Ovary (tissue), 9 donors: ENCODE measurements around the gene CYP3A5. TPM values are rescaled to one million over a fixed set of nuclear protein-coding genes. Genes with fewer than 3 reads are reported as not detected.

ENCODE experiments used
- DNase-seq, 5 donors: peaks; one replicate each; pipeline ENCODE4 v3.0.0-alpha.2; 2019 to 2020
- H3K27ac ChIP-seq, 2 donors: fragments of 200-600 bp; one replicate each; pipeline versions ENCODE4 v1.5.1 to v1.8.0; 2019 to 2022
- H3K27me3 ChIP-seq: fragments of 200-600 bp; one replicate; pipeline ENCODE4 v1.8.0; 2022
- H3K36me3 ChIP-seq: fragments of 200-600 bp; sonication (generic); one replicate; pipeline ENCODE4 v1.5.1; 2019
- H3K4me1 ChIP-seq: one replicate; pipeline ENCODE4 v1.8.1; 2013; ENCODE audit warnings: mild to moderate bottlenecking, moderate library complexity; ENCODE audit not compliant: insufficient read depth
- H3K4me3 ChIP-seq: fragments of 200-600 bp; sonication (generic); one replicate; pipeline ENCODE4 v1.5.1; 2017
- H3K9me3 ChIP-seq, 2 donors: fragments of 200-600 bp in 1 of 2; sonication (generic) in 1 of 2; one replicate each; pipeline versions ENCODE4 v1.5.1 to v1.8.1; 2013 to 2019; ENCODE audit warnings: mild to moderate bottlenecking in 1 of 2, moderate library complexity in 1 of 2
- EP300 ChIP-seq: sonication (generic); formaldehyde crosslinking; IDR thresholded peaks from one replicate; pipeline ENCODE4 v1.6.1; 2017; ENCODE audit warnings: antibody characterized with exemption
- POLR2A ChIP-seq: fragments of 450-650 bp; IDR thresholded peaks from one replicate; pipeline ENCODE4 v1.6.1; 2017; ENCODE audit warnings: antibody characterized with exemption, mild to moderate bottlenecking, moderate library complexity
- WGBS, 3 donors: extraction: QIAGEN DNeasy Blood & Tissue Kit in 1 of 3; methylation state at CpG; one replicate each; pipeline versions ENCODE4 v1.1.5 to v1.1.7; 2013 to 2017; 5-methylcytosine and 5-hydroxymethylcytosine counted together
- intact Hi-C, 4 donors: fragments of 100-400 bp; cut with DNase I; formaldehyde crosslinking; loops; one replicate each; pipeline versions ENCODE4 v1.11.0 to v1.15.1; 2022 to 2023
- polyA plus RNA-seq, 2 donors: library from polyadenylated mRNA; stranded (reverse); fragments of 200-250 nt in 1 of 2; fragments of 350-450 nt in 1 of 2; fragmentation: Illumina TruSeq in 1 of 2; extraction: RNeasy Lipid Tissue Mini Kit (QIAGEN cat#74804) in 1 of 2; gene quantifications; one replicate each; pipeline ENCODE4 v1.2.3, GENCODE V29; 2013 to 2014
- total RNA-seq, 7 donors: library from RNA; depleted of rRNA in 2 of 7; stranded (reverse); fragments of >200 nt in 2 of 7; fragmentation: NEBNext Ultra II Directional in 3 of 7; extraction: Animal tissue kit (Norgen Biotek cat#: 25700) in 3 of 7; gene quantifications; one replicate each; pipeline versions ENCODE4 v1.1.0 to v1.2.4, GENCODE V29; 2016 to 2023
- TF ChIP-seq, protein P1 (sequence below), 3 donors: fragments of 450-650 bp in 2 of 3; fragments of 200-600 bp in 1 of 3; IDR thresholded peaks; one replicate each; pipeline versions ENCODE4 v1.5.1 to v1.8.0; 2016 to 2022; ENCODE audit warnings: antibody characterized with exemption in 3 of 3, mild to moderate bottlenecking in 1 of 3
- donor health status: DM: no; HTN: no; CAD: no; lungs with moderate emphysema.
- donor health status: DM: no; HTN: no; CAD: no.
- donor health status: Bipolar disorder and iron deficiency.
- donor health status: DM: yes; HTN: yes; CAD: no.
- donor health status: DM: no; HTN: no; CAD: no.
- donor health status: DM: yes; HTN: yes; CAD: no.

CYP3A5 gene
- total and polyA plus RNA-seq, 9 donors, result 0.20 to 34.5 (median 1.3) TPM

DNA sequence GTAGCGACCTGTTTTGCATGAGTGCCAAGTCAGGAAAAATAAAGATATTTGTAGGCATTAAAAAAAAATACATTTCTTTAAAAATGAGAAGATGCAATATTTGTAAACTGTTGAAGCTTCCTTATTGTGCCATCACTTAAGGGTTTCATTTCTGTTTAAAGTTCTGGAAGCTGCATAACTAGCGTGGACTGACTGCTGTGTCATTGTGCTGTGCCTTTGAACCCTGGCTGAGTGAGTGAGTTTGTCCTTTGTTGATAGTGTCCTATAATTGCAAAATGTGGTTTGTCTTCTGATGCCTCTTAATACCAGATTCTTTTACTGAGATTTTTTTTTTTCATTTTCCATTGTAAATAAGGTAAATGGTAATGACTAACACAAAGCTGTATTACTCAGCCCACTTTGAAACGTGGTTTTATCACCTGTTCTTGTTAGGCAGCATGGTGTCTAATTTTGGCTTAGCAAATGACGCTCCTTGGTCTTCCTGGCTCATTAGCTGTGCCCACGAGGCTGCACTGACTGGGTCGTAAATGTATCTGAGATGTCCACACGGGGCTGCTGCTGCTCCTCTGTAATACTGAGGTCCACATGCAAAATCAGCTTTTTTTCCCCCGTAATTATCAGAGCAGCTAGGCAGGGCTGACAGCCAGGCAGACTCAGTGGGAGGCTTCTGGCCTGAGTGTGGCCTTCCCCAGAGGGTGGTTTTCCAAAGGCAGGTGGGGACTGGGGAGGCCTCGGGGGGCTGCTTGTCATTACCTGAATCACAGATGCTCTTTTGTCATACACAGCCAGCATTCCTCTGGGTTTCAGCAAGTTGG, 48.3 kb downstream of the CYP3A5 start:
- no peak overlapping the region for H3K27ac ChIP-seq
- H3K9me3 ChIP-seq, result no peaks in the 10 kb centered on the region
- intact Hi-C loops, result no loop called here
- no peak overlapping the region for H3K4me3 ChIP-seq
- no peaks in the 10 kb centered on the region for H3K4me1 ChIP-seq
- DNase-seq, result no peak
- no peaks in the 10 kb centered on the region for H3K36me3 ChIP-seq
- H3K27me3 ChIP-seq, result no peaks in the 10 kb centered on the region
- TF ChIP-seq EP300 (no peak), POLR2A (no peak)
- TF ChIP-seq, protein P1, sequence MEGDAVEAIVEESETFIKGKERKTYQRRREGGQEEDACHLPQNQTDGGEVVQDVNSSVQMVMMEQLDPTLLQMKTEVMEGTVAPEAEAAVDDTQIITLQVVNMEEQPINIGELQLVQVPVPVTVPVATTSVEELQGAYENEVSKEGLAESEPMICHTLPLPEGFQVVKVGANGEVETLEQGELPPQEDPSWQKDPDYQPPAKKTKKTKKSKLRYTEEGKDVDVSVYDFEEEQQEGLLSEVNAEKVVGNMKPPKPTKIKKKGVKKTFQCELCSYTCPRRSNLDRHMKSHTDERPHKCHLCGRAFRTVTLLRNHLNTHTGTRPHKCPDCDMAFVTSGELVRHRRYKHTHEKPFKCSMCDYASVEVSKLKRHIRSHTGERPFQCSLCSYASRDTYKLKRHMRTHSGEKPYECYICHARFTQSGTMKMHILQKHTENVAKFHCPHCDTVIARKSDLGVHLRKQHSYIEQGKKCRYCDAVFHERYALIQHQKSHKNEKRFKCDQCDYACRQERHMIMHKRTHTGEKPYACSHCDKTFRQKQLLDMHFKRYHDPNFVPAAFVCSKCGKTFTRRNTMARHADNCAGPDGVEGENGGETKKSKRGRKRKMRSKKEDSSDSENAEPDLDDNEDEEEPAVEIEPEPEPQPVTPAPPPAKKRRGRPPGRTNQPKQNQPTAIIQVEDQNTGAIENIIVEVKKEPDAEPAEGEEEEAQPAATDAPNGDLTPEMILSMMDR (IDR thresholded peaks at IDR 0.05), result no peak
- WGBS, 3 donors, result 32 to 37% (median 36%) methylated on average over 9 of the region's 9 CpGs

DNA sequence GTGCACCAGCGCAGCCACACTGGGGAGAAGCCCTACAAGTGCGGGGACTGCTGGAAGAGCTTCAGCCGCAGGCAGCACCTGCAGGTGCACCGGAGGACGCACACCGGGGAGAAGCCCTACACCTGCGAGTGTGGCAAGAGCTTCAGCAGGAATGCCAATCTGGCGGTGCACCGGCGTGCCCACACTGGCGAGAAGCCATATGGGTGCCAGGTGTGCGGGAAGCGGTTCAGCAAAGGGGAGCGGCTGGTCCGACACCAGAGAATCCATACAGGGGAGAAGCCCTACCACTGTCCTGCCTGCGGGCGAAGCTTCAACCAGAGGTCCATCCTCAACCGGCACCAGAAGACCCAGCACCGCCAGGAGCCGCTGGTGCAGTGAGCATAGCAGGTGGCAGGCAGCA, 50.2 kb downstream of the CYP3A5 start:
- TF ChIP-seq EP300, result no peak
- no peak for TF ChIP-seq POLR2A
- TF ChIP-seq, protein P1 (IDR thresholded peaks at IDR 0.05), result no peak
- Histone ChIP-seq H3K27ac (no peak overlapping the region), H3K27me3 (no peaks in the 10 kb centered on the region), H3K36me3 (no peaks in the 10 kb centered on the region), H3K4me1 (no peaks in the 10 kb centered on the region), H3K9me3 (no peaks in the 10 kb centered on the region), H3K4me3 (no peak overlapping the region)
- 89 to 90% (median 90%) methylated on average over 20 of the region's 20 CpGs for WGBS, 3 donors
- intact Hi-C loops, result loop anchor here in 2 of 4 donors (10.0 kb wide), 3 partner anchors 75 to 275 kb away; partner anchors contain the start of genes FAM200A (in 1 of the 2) and ZNF655 (in 1 of the 2)
- no peak for DNase-seq

DNA sequence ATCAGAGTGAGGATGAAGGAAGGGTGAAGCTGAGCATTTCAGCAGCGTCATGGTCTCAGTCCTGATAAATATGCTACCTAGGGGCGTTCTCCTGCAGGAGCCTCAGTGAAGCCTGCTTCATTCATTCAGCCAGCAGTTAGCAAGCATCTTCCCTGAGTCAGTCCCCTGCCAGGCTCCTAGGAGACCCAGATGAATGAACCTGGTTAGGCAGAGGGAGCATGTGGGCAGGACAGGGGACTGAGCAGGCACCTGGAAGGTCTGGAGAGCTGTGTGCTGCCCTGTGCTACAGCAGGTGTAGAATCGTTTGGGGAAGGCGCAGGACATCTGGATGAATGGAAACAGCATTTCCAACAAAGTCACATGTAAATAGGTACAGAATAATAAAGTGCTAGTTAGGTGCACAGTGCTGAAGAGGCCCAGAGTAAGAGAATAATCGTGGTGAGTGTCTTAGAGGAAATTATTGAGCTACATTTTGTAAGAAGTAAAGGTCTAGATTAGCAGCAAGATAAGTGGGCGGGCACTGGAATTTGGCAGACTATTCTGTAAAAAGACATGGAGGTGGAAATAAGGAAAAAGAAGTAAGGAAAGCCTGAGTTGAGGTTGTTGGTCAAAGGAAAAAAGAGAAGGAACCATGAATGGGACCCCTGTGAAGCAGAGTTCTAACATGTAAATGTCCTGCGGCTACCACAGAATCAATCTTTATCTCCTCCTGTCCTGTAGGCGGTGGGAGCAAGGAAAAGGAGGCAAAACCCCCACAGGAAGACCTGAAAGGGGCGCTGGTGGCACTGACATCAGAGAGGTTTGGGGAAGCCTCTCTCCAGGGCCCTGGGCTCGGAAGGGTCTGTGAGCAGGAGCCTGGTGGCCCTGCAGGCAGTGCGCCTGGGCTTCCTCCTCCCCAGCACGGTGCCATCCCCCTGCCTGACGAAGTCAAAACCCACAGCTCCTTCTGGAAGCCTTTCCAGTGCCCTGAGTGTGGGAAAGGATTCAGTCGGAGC, 51.0 kb downstream of the CYP3A5 start:
- no peaks in the 10 kb centered on the region for H3K4me1 ChIP-seq
- WGBS, 3 donors, result 75 to 78% (median 76%) methylated on average over 14 of the region's 14 CpGs
- H3K27ac ChIP-seq, result no peak overlapping the region
- no peaks in the 10 kb centered on the region for H3K27me3 ChIP-seq
- TF ChIP-seq, protein P1 (IDR thresholded peaks at IDR 0.05), result no peak
- no peak for TF ChIP-seq EP300
- TF ChIP-seq POLR2A, result no peak
- no peak for DNase-seq
- intact Hi-C loops, result loop anchor here in 2 of 4 donors (10.0 kb wide), 3 partner anchors 74 to 276 kb away; partner anchors contain the start of genes FAM200A (in 1 of the 2) and ZNF655 (in 1 of the 2)
- no peak overlapping the region for H3K4me3 ChIP-seq
- no peaks in the 10 kb centered on the region for H3K36me3 ChIP-seq
- H3K9me3 ChIP-seq, result no peaks in the 10 kb centered on the region

DNA sequence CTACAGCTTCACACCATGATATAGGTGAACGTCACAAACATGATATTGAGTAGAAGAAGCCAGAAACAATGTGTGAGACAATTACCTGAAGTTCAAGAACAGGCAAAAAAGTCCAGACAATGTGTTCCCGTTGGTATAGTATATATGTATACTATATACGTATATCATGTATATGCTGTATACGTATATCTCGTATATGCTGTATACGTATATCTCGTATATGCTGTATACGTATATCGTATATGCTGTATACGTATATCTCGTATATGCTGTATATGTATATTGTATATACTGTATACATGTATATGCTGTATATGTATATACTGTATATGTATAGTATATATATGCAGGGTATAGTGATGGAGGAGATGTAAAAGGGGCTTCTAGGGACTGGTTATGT, 52.3 kb downstream of the CYP3A5 start:
- no peaks in the 10 kb centered on the region for H3K9me3 ChIP-seq
- TF ChIP-seq POLR2A, result no peak
- H3K4me1 ChIP-seq, result no peaks in the 10 kb centered on the region
- H3K27ac ChIP-seq, result no peak overlapping the region
- no peak overlapping the region for H3K4me3 ChIP-seq
- H3K36me3 ChIP-seq, result no peaks in the 10 kb centered on the region
- 93 to 95% (median 94%) methylated on average over 11 of the region's 11 CpGs for WGBS, 3 donors
- no peaks in the 10 kb centered on the region for H3K27me3 ChIP-seq
- no peak for DNase-seq
- intact Hi-C loops, result loop anchor here in 2 of 4 donors (10.0 kb wide), 3 partner anchors 73 to 277 kb away; partner anchors contain the start of genes FAM200A (in 1 of the 2) and ZNF655 (in 1 of the 2)
